NCI-H187 (cell line): ENCODE results near the gene WDR6.
"Not testable (repeated sequence)": the region's sequence is repeated elsewhere in the genome, so short reads cannot be mapped to it uniquely, and the experiment has no call there.

ENCODE experiments used
- DNase-seq, 2 experiments: peaks; one replicate each; lab custom pipeline; 2025; lab: John Stamatoyannopoulos, UW

The WDR6 gene

GRCh38 chr3:48991851-48992545, 15.2 kb upstream of the WDR6 start:
- DNase-seq = no peak

DNA sequence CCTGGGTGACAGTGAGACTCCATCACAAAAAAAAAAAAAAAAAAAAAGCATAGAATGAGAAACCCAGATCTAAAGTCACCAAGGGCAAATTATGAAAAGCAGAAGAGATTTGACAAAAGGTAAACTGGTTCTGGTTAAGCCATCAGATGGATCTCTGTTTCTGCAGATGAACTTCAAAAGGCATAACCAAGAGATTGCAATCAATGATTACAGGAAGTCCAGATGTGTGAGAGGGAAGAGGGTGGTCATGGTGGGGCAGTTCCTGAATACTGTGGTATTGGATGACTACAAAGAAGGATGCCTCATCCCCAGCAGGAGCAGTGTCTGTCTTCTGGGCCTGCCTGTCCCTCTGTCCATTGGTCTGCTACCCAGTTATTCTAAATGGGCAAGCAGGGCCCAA, 13.4 kb upstream of the WDR6 start:
- no peak for DNase-seq

DNA sequence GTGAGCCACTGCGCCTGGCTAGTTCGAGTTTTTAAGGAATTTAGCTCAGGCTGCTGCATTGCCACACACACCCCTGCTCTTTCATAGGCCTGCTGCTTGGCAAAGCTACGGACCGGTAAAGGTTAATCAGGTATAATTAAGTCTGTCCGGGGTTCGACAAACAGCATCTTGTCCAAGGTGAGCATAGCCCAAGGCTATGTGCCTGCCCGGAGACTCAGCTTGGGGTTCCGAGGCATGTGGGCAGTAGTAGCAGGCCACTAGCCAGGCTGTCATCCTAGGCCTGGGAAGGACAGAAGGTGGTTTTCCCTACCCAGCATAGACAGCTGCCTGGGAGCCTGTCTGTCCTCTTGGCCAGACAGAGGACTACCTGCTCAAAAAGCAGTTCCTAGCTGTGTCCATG, 10.6 kb upstream of the WDR6 start:
- DNase-seq = no peak

GRCh38 chr3:48997102-48997635, 10.0 kb upstream of the WDR6 start:
- DNase-seq = no peak

- DNase-seq = peak; percentile 53 to 87
Measured at GRCh38 chr3:48997714-48998637, 9.2 kb upstream of the WDR6 start.

DNA sequence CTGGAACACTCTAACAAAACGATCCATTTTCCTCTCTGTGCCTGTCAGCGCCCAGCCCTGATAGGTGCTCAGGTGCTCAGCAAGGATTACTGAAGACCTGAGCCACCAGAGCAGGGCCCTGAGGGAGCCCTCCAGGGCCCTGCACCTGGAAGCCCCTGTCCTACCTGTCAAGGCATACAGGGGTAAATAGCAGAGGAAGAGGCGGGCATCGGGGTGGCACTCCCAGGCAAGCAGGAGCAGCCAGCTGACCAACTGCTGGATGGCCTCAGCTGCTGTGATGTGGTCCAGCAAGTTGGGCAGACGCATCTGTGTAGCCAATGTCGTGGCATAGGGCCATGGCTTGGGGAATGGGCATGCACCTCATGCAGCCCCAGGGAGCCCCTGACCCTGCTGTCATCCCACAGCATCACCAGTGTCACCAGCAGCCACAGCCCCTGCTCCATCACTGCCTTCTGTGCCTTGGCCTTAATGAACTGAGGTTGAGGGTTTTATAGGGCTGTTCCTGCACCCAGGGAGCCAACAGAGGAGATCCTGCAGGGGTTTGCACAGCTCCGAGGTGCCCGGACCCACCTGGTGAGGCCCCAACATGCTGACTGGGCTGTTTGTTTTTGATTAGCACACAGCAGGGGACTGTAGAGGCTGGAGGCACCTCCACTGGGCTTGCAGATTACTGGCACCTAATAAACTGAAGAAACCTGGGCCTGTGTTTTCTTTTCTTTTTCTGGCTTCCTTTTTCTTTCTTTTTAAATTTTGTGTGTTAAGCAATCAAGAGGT, 7.9 kb upstream of the WDR6 start:
- DNase-seq = no peak

DNA sequence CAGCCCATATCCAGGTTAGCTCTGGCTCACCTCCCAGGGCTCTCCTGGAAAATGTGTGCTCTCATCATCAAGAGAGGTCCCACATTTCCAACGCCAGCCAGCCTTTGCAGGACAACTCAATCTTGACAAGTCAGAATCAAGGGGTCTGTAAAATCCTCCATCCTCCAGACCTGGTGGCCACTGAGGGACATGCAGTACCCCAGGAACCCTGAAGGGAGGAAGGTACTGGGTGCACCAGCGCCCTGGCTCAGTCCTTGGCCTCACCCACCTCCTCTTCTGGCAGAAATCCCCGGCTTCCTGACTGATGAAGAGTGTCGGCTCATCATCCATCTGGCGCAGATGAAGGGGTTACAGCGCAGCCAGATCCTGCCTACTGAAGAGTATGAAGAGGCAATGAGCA, 6.0 kb upstream of the WDR6 start:
- DNase-seq = no peak

GRCh38 chr3:49004352-49005302, 2.6 kb upstream of the WDR6 start:
- no peak for DNase-seq

DNA sequence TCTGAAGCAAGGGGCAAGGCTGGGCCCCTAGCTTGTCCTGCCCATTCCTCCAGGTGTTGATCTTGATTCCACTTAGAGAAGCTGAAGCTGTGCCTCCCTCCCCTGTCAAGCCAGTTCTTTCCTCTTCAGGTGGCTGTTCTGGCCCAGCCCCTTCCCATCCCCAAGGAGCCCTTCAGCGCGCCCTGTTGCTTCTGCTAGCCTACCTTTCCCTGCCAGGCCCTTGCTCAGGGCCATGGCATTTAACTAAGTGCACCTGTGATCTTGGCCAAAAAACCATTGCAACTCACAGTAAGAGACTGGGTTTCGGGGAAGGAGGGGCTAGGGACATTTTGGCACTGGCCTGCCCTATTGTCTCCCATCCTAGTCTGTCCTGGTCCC, 1.9 kb upstream of the WDR6 start:
- no peak for DNase-seq

DNA sequence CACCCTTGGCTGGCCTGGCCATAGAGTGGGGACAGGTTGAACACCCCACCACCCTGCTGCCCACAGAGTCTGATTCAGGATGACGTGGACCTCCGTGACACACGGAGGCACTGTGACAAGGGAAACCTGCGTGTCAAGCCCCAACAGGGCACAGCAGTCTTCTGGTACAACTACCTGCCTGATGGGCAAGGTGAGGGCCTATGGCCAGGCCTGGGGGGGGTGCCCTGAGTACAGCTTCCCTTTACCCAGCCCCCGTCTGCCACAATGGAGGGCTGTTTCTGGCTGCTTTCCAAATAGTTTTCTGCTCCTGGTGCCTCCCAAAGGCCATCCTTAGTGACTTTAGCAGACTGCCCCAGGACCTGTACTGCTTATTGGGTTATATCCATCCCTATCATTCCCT, 1.2 kb upstream of the WDR6 start:
- no peak for DNase-seq

GRCh38 chr3:49006408-49007067, 653 bp upstream of the WDR6 start:
- DNase-seq = no peak

GRCh38 chr3:49007771-49008528, 759 bp downstream of the WDR6 start:
- peak; percentile 56 to 69 for DNase-seq

DNA sequence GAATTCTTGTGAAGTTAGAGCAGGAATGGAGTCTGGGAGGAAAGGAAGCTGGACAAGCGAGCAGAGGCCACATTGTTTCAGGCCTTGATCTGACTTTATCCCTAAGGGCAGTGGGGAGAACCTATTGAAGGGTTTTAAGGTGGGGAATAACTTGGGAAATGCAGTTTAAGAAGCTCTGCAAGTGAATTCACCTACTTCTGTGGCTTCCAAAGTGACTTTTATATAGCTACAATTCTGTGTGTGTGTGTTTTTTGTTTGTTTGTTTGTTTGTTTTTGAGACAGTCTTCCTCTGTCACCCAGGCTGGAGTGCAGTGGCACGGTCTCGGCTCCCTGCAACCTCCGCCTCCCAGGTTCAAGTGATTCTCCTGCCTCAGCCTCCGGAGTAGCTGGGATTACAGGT, 1.4 kb downstream of the WDR6 start:
- not testable (repeated sequence) for DNase-seq

DNA sequence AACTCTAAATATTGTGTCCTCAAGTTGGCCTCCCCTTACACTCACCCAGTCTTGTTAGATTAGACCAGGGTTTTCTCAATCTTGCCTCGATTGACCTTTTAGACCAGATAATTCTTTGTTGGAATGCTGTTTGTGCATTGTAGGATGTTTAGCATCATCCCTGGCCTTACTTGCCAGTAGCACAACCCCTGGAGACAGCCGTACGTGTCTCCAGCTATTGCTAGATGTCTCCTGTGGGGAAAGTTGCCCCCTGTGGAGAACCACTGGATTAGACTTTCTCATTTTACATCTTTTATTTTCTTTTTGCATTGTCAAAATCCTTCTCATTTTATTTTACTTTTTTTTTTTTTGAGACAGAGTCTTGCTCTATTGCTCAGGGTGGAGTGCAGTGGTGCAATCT, 2.2 kb downstream of the WDR6 start:
- no peak for DNase-seq

DNA sequence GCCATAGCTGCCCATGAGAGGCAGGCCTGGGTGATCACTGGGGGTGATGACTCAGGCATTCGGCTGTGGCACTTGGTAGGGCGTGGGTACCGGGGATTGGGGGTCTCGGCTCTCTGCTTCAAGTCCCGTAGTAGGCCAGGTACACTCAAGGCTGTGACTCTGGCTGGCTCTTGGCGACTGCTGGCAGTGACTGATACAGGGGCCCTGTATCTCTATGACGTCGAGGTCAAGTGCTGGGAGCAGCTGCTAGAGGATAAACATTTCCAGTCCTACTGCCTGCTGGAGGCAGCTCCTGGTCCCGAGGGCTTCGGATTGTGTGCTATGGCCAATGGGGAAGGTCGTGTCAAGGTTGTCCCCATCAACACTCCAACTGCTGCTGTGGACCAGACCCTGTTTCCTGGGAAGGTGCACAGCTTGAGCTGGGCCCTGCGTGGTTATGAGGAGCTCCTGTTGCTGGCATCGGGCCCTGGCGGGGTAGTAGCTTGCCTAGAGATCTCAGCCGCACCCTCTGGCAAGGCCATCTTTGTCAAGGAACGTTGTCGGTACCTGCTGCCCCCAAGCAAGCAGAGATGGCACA, 5.3 kb downstream of the WDR6 start:
- no peak for DNase-seq

- no peak for DNase-seq
Measured at GRCh38 chr3:49013113-49013737, 6.0 kb downstream of the WDR6 start.

GRCh38 chr3:49013738-49014660, 6.8 kb downstream of the WDR6 start:
- DNase-seq = no peak

GRCh38 chr3:49015072-49015471, 7.9 kb downstream of the WDR6 start:
- no peak for DNase-seq
